NCI-H526 treated with DMSO at 0.1 percent for 48 hours (cell line): ENCODE data around the gene KLHL3.
"Not testable (repeated sequence)": the region's sequence is repeated elsewhere in the genome, so short reads cannot be mapped to it uniquely, and the experiment has no call there.

ENCODE experiments used
- DNase-seq: peaks from one replicate; lab custom pipeline; 2025; lab: John Stamatoyannopoulos, UW

KLHL3 gene

DNA sequence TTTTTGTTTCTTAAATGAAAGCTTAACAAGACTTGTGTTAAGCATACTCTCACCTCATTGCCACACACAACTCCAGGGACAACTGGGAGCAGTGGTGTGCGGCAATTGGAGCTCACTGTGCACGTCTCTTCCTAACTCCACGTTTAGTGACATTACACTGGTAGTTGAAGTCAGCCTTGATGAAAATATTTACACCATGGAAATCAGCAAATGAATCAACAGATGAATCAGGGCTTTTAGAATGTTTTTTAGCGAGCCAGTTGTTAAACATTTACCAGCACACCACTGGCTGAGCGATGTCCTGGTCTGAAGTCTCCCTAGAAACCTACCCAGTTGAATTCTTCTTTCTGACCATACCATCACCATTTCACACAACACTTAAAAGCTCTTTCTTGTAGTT, 67.3 kb downstream of the KLHL3 start:
- no peak for DNase-seq

- no peak for DNase-seq
Observed at GRCh38 chr5:137667341-137667740, 68.5 kb downstream of the KLHL3 start.

- DNase-seq: no peak
Observed at GRCh38 chr5:137666901-137667300, 69.0 kb downstream of the KLHL3 start.

DNA sequence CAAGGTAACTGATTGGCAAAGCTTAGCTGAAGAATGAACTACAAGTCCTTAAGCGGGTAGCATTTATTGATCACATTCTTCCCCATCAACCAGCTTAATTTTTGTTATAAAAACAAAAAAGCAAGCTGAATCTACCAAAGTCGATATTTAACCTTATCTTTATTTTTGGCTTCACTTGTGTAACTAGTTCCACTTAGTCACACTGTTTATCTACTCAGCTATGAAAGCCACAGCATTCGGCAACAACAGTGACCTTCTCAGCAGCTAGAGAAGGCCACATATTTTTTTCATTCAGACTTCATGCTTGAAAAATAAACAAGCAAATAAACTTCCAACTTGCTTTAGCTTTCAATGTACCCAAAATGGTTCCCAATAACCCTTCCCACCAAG, 69.4 kb downstream of the KLHL3 start:
- no peak for DNase-seq

DNA sequence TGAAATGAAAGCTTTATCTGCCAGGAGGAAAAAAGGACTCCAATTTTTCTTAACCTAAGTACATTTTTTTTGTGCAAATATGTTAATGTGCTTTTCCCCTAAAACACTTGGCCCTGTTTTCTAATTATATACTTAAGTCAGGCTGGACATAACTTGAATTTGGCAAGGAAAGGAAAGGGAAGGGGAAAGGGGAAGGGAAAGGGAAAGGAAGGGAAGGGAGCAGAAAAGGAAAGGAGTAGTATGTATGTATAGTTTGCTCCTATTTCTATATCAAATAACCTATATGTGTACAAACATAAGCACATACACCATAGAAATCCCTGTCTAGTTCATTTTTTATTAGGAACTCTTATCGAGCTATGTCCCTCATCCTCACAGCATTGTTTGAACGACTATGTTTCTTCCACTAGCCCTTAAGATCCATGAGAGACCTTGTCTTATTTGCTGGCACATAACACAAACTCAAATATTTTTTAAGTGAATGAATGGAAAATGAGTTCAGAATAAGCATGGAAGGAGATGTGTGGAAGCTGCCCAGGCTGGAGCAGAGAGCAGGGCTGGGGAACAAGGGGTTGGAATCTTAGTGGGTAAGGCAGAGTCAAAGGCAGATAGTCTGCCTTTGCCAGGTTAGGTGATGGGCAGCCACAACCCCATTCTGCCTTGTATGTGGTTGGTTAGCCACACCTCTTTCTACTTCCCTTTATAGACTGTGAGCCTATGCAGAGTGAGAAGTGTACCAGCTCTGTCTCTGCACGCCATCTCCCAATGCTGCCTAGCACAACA, 70.0 kb downstream of the KLHL3 start:
- DNase-seq: no peak

DNA sequence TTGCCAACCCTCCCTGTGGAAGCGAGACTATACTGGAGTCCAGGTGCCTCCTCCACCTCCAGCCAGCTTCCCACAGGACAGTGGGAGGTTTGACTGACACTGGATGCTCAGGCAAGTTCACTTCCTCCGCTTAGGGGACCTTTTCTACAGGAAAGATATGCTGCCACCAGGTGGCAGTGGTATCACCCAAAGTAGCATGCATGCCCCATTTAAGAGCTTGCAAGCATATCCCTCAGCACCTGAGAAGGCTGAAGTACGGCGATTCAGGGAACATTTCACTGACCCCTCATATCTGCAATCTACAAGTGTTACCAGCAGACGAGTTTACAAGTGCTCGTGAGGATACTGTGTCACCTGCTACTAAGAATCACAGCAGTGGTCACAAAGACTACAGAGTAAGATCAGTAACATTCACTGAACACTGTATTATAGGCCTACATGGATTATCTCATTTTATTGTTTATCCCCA, 75.5 kb downstream of the KLHL3 start:
- DNase-seq: peak; percentile 66

DNA sequence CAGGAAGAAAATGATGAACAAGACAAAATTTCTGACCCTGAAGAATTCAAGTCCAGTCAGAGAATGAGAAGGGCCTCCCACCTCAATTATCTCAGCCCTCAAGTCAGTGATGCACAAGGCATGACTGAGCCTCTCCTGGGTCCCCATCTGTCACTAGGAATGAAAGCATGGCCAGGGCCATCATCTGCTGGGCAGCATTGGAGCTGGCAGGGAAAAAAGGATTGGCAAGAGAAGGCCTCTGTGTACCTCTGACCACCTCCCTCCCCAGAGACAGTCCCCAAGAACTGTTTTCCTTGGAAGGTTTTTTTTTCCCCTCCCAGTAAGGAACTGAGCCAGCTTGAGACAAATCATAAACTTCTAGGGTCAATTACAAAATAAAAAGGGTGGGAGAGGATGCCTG, 76.7 kb downstream of the KLHL3 start:
- DNase-seq: no peak

- peak; percentile 73 for DNase-seq
Observed at GRCh38 chr5:137658324-137658723, 77.6 kb downstream of the KLHL3 start.

DNA sequence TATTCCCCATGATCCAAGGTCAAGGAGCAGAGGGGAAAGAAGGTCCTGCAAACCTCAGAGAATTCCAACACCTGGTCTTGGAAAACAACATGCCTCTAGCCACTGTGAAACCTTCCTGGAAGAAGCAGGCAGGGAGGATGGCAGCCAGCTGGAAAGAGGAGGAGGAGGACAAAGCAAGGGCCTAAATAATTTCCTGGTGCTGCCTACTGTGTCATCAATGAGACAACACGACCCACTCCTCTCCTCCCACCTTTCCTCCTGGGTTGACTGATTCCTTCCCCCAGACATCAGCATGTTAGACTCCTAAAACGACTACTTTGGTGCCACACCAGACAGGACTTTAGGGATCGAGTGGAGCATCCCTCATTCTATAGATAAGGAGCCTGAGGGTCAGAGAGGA, 78.8 kb downstream of the KLHL3 start:
- DNase-seq: no peak

- DNase-seq: no peak
Observed at GRCh38 chr5:137656558-137656957, 79.3 kb downstream of the KLHL3 start.

DNA sequence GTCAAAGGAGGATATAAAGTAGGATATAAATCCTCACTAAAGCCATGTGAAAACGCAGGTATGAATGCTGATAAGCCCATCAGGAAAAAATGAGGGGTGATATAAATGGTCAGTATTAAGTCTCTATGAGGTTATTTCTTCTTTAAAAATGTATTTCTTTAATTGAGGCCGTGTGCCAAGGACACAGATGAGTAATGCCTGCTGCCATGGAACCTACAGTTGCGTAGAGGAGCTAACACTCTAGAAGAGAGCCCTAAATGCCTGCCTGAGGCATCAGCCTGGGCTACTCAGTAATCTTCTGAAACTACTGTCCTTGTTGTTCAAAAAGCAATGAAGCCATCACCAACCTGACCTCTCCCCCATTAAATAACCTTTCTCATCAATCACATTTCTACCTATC, 84.9 kb downstream of the KLHL3 start:
- DNase-seq: no peak

DNA sequence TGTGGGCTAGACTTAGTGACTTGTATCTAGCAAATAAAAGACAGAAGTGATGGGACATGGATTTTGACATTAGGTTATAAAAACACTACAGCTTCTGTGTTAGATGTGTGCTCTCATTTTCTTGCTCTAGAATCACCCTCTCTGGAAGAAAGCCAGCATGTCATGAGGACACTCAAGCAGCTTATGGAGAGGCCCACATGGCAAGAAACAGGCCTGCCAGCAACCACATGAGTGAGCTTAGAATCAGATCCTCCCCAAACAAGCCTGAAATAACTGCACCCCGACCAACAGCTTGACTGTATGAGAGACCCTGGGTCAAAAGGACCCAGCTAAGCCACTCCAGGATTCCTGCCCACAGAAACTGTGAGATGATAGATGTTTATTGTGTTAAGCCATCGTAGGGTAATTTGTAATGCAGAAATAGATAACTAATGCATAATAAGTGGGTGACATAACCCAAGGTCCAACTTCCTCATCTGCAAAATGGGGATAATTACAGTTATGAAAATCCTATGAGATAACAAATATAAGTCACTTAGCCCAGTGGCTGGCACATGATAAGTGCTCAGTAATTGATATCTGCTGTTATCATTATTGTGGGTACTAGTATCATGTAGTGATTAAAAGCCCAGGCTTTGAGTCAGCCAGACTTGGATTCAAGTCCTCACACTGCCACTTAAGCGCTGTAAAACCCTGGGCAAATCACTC, 86.5 kb downstream of the KLHL3 start:
- DNase-seq: no peak

- DNase-seq: no peak
Observed at GRCh38 chr5:137648361-137648760, 87.5 kb downstream of the KLHL3 start.

DNA sequence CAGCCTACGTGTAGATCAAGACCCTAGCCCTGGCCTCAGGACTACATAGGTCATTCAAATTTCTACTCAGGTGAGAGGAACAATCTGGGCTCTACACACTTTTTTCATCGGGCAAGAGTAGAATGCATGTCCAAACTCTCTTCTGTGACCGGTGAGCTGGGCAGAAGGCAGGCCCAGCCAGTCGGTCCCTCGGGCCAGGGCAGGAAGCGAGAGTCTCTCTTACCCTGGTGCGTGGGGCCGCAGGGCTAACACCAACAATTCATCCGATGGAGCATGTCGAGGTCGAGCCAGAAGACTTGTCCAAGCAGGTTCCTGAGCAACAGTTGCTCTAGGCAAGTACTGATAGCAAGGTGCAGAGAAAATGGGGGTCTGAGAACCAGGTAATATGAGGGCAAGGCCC, 88.5 kb downstream of the KLHL3 start:
- no peak for DNase-seq

DNA sequence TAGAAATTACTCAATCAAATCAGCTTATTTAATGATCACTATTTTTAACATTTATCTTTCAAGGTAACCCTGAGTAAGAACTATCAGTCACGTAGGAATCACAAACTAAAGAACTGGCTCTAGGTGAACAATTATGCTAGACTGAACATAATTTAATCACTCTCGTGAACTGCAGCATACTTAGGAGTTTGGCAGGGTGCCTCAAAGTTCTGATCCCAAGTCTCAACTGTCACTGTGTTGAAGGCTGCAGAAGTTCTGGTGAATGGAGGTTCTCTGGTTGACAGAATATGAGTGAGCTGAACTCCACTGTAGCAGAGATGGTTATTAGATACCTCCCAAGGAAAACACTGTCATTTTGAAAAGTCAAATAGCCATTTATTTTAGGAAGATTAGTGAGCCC, 89.1 kb downstream of the KLHL3 start:
- no peak for DNase-seq

GRCh38 chr5:137643081-137643480, 92.8 kb downstream of the KLHL3 start:
- DNase-seq: not testable (repeated sequence)

- no peak for DNase-seq
Observed at GRCh38 chr5:137642091-137642490, 93.8 kb downstream of the KLHL3 start.

GRCh38 chr5:137641148-137641547, 94.7 kb downstream of the KLHL3 start:
- no peak for DNase-seq

GRCh38 chr5:137639645-137640044, 96.2 kb downstream of the KLHL3 start:
- DNase-seq: no peak

- no peak for DNase-seq
Observed at GRCh38 chr5:137638841-137639240, 97.0 kb downstream of the KLHL3 start.

GRCh38 chr5:137636830-137637714, 98.8 kb downstream of the KLHL3 start:
- DNase-seq: no peak

GRCh38 chr5:137636099-137636498, 99.8 kb downstream of the KLHL3 start:
- DNase-seq: no peak

DNA sequence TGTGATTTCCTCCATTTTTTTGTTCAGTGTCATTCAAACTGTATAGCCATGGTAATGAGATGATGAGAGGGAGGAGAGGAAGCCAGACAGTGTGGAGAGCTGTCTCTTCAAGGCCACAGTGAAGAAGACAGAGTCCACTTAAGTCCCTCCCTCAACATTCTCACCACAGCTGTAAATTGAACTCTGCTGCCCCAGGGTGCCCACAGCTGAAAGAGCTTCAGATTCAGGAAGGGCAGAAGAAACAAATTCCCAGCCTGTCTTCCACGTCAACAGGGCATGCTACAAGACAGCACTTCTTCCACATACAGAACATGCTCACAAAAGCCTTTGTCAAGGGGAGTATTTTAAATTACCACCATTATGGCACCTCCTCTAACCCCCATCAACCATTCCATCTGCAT, 100.4 kb downstream of the KLHL3 start:
- DNase-seq: no peak
